SK-N-SH treated with all-trans-retinoic acid at 6 μM for 48 hours (cell line): Measurements from ENCODE around the gene LRBA.
"Not testable (repeated sequence)": the region's sequence is repeated elsewhere in the genome, so short reads cannot be mapped to it uniquely, and the experiment has no call there.

Experiments used
- ARNTL ChIP-seq: fragments of 450-650 bp; formaldehyde crosslinking; IDR thresholded peaks from 2 replicates; pipeline ENCODE4 v1.5.0; 2020; ENCODE audit warnings: low read depth, mild to moderate bottlenecking, moderate library complexity, borderline replicate concordance
- ISL1 ChIP-seq: fragments of 250-450 bp; sonication (Bioruptor Pico); IDR thresholded peaks from 2 replicates; pipeline ENCODE4 v2.1.2; 2022; ENCODE audit warnings: mild to moderate bottlenecking, moderate library complexity
- SNAI2 ChIP-seq: fragments of 250-450 bp; sonication (Bioruptor Pico); IDR thresholded peaks from 2 replicates; pipeline ENCODE4 v1.5.0; 2020; ENCODE audit warnings: mild to moderate bottlenecking, moderate library complexity
- TCF4 ChIP-seq: fragments of 250-450 bp; sonication (Bioruptor Pico); IDR thresholded peaks from 2 replicates; pipeline ENCODE4 v1.8.0; 2021; ENCODE audit warnings: mild to moderate bottlenecking, moderate library complexity, borderline replicate concordance
- TOX ChIP-seq: fragments of 250-450 bp; sonication (Bioruptor Pico); IDR thresholded peaks from 2 replicates; pipeline ENCODE4 v1.8.0; 2021; ENCODE audit warnings: mild to moderate bottlenecking, moderate library complexity, borderline replicate concordance
- ZFP30 ChIP-seq: fragments of 450-650 bp; formaldehyde crosslinking; IDR thresholded peaks from 2 replicates; pipeline ENCODE4 v1.5.0; 2022; ENCODE audit warnings: mild to moderate bottlenecking, moderate library complexity
- ZNF565 ChIP-seq: fragments of 450-650 bp; formaldehyde crosslinking; conservative IDR thresholded peaks from 2 replicates; pipeline ENCODE4 v1.5.0; 2020; ENCODE audit warnings: low read depth, mild to moderate bottlenecking, moderate library complexity
- ZNF70 ChIP-seq: fragments of 450-650 bp; formaldehyde crosslinking; IDR thresholded peaks from 2 replicates; pipeline ENCODE4 v1.5.0; 2020; ENCODE audit warnings: mild to moderate bottlenecking, moderate library complexity
- ZNF8 ChIP-seq: fragments of 450-650 bp; formaldehyde crosslinking; IDR thresholded peaks from 2 replicates; pipeline ENCODE4 v1.5.0; 2020; ENCODE audit warnings: mild to moderate bottlenecking, moderate library complexity
- TF ChIP-seq, protein P1 (sequence below): fragments of 250-450 bp; sonication (Bioruptor Pico); IDR thresholded peaks from 2 replicates; pipeline ENCODE4 v1.5.1; 2020; ENCODE audit warnings: low read depth, mild to moderate bottlenecking, moderate library complexity
- TF ChIP-seq, protein P2 (sequence below): fragments of 250-450 bp; sonication (Bioruptor Pico); IDR thresholded peaks from 2 replicates; pipeline ENCODE4 v1.8.0; 2020; ENCODE audit warnings: mild to moderate bottlenecking, moderate library complexity, borderline replicate concordance
- TF ChIP-seq, protein P3 (sequence below): fragments of 250-450 bp; sonication (Bioruptor Pico); IDR thresholded peaks from 2 replicates; pipeline ENCODE4 v1.5.1; 2021; ENCODE audit warnings: mild to moderate bottlenecking, moderate library complexity
- TF ChIP-seq, protein P4 (sequence below): fragments of 250-450 bp; sonication (Bioruptor Pico); IDR thresholded peaks from 2 replicates; pipeline ENCODE4 v1.5.0; 2020; ENCODE audit warnings: mild to moderate bottlenecking, moderate library complexity

DNA sequence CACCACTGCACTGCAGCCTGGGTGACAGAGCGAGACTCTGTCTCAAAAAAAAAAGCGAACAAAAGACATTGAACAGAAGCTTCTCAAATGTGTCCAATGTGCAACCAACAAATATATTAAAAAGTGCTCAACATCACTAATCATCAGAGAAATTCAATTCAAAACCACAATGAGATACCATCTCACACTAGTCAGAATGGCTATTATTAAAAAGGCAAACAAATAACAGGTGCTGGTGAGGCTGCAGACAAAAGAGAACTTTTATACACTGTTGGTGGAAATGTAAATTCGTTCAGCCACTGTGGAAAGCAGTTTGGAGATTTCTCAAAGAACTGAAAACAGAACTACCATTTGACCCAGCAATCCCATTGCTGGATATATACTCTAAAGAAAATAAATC, 477.2 kb downstream of the LRBA start:
- TF ChIP-seq, protein P1, sequence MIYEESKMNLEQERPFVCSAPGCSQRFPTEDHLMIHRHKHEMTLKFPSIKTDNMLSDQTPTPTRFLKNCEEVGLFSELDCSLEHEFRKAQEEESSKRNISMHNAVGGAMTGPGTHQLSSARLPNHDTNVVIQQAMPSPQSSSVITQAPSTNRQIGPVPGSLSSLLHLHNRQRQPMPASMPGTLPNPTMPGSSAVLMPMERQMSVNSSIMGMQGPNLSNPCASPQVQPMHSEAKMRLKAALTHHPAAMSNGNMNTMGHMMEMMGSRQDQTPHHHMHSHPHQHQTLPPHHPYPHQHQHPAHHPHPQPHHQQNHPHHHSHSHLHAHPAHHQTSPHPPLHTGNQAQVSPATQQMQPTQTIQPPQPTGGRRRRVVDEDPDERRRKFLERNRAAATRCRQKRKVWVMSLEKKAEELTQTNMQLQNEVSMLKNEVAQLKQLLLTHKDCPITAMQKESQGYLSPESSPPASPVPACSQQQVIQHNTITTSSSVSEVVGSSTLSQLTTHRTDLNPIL = not testable (repeated sequence)
- TF ChIP-seq ZFP30 (CRISPR knock-in tag); ZNF8; ZNF565; TOX (CRISPR knock-in tag); TCF4 (CRISPR knock-in tag); SNAI2 (CRISPR knock-in tag); ARNTL (CRISPR knock-in tag); ISL1 (CRISPR knock-in tag); ZNF70 (CRISPR knock-in tag): not testable (repeated sequence)
- TF ChIP-seq, protein P2, sequence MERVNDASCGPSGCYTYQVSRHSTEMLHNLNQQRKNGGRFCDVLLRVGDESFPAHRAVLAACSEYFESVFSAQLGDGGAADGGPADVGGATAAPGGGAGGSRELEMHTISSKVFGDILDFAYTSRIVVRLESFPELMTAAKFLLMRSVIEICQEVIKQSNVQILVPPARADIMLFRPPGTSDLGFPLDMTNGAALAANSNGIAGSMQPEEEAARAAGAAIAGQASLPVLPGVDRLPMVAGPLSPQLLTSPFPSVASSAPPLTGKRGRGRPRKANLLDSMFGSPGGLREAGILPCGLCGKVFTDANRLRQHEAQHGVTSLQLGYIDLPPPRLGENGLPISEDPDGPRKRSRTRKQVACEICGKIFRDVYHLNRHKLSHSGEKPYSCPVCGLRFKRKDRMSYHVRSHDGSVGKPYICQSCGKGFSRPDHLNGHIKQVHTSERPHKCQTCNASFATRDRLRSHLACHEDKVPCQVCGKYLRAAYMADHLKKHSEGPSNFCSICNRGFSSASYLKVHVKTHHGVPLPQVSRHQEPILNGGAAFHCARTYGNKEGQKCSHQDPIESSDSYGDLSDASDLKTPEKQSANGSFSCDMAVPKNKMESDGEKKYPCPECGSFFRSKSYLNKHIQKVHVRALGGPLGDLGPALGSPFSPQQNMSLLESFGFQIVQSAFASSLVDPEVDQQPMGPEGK = not testable (repeated sequence)
- TF ChIP-seq, protein P3, sequence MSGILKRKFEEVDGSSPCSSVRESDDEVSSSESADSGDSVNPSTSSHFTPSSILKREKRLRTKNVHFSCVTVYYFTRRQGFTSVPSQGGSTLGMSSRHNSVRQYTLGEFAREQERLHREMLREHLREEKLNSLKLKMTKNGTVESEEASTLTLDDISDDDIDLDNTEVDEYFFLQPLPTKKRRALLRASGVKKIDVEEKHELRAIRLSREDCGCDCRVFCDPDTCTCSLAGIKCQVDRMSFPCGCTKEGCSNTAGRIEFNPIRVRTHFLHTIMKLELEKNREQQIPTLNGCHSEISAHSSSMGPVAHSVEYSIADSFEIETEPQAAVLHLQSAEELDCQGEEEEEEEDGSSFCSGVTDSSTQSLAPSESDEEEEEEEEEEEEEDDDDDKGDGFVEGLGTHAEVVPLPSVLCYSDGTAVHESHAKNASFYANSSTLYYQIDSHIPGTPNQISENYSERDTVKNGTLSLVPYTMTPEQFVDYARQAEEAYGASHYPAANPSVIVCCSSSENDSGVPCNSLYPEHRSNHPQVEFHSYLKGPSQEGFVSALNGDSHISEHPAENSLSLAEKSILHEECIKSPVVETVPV (CRISPR knock-in tag) = not testable (repeated sequence)
- TF ChIP-seq, protein P4, sequence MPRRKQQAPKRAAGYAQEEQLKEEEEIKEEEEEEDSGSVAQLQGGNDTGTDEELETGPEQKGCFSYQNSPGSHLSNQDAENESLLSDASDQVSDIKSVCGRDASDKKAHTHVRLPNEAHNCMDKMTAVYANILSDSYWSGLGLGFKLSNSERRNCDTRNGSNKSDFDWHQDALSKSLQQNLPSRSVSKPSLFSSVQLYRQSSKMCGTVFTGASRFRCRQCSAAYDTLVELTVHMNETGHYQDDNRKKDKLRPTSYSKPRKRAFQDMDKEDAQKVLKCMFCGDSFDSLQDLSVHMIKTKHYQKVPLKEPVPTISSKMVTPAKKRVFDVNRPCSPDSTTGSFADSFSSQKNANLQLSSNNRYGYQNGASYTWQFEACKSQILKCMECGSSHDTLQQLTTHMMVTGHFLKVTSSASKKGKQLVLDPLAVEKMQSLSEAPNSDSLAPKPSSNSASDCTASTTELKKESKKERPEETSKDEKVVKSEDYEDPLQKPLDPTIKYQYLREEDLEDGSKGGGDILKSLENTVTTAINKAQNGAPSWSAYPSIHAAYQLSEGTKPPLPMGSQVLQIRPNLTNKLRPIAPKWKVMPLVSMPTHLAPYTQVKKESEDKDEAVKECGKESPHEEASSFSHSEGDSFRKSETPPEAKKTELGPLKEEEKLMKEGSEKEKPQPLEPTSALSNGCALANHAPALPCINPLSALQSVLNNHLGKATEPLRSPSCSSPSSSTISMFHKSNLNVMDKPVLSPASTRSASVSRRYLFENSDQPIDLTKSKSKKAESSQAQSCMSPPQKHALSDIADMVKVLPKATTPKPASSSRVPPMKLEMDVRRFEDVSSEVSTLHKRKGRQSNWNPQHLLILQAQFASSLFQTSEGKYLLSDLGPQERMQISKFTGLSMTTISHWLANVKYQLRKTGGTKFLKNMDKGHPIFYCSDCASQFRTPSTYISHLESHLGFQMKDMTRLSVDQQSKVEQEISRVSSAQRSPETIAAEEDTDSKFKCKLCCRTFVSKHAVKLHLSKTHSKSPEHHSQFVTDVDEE (CRISPR knock-in tag) = not testable (repeated sequence)
